ENCODE results near the gene BTK.
A peak's percentile ranks its signal among the peaks of the same experiment; 100 is the strongest.

The BTK gene

GRCh38 chrX:101393530-101394305, 7.7 kb upstream of the BTK start:
- no peak for DNase-seq (ENCODE audit: low spot score)

- no peak for DNase-seq (ENCODE audit: low spot score)
These were observed 5.8 kb upstream of the BTK start for GRCh38 chrX:101391831-101392230.

- DNase-seq (ENCODE audit: low spot score) = peak; percentile 78
These were observed 4.9 kb upstream of the BTK start, which contains the start of gene RPL36A for GRCh38 chrX:101390664-101391525. Gene RPL36A (plus strand): TSS chrX:101391011. CDS start chrX:101391044, 33 bp downstream.

GRCh38 chrX:101388604-101389003, 2.6 kb upstream of the BTK start:
- DNase-seq (ENCODE audit: low spot score) = no peak

GRCh38 chrX:101386542-101386885, 523 bp upstream of the BTK start:
- DNase-seq (ENCODE audit: low spot score) = no peak

GRCh38 chrX:101385026-101385684, 836 bp downstream of the BTK start:
- no peak for DNase-seq (ENCODE audit: low spot score)

GRCh38 chrX:101383679-101384205, 2.2 kb downstream of the BTK start:
- no peak for DNase-seq (ENCODE audit: low spot score)

- DNase-seq (ENCODE audit: low spot score) = no peak
These were observed 8.4 kb downstream of the BTK start for GRCh38 chrX:101377547-101377946.

- no peak for DNase-seq (ENCODE audit: low spot score)
These were observed 15.0 kb downstream of the BTK start for GRCh38 chrX:101370888-101371504.

GRCh38 chrX:101369687-101370086, 16.3 kb downstream of the BTK start:
- DNase-seq (ENCODE audit: low spot score) = no peak

GRCh38 chrX:101368800-101369199, 17.2 kb downstream of the BTK start:
- no peak for DNase-seq (ENCODE audit: low spot score)

- DNase-seq (ENCODE audit: low spot score) = no peak
These were observed 20.6 kb downstream of the BTK start for GRCh38 chrX:101365301-101365795.

GRCh38 chrX:101362757-101363156, 23.2 kb downstream of the BTK start:
- DNase-seq (ENCODE audit: low spot score) = no peak

GRCh38 chrX:101362116-101362515, 23.9 kb downstream of the BTK start:
- DNase-seq (ENCODE audit: low spot score) = no peak

- DNase-seq (ENCODE audit: low spot score) = no peak
These were observed 25.6 kb downstream of the BTK start for GRCh38 chrX:101360390-101360789.

- DNase-seq (ENCODE audit: low spot score) = no peak
These were observed 26.0 kb downstream of the BTK start for GRCh38 chrX:101359966-101360365.

GRCh38 chrX:101357166-101357795, 28.7 kb downstream of the BTK start:
- no peak for DNase-seq (ENCODE audit: low spot score)

GRCh38 chrX:101349193-101349562, 36.8 kb downstream of the BTK start:
- no peak for DNase-seq (ENCODE audit: low spot score)

GRCh38 chrX:101348452-101349192, 37.4 kb downstream of the BTK start, which contains the start of gene TIMM8A:
Gene TIMM8A (minus strand): TSS chrX:101348742. CDS start chrX:101348664, 78 bp downstream.
- peak; percentile 69 for DNase-seq (ENCODE audit: low spot score)

GRCh38 chrX:101347859-101348451, 38.0 kb downstream of the BTK start:
- no peak for DNase-seq (ENCODE audit: low spot score)

Data from CD4-positive, alpha-beta T cell treated with Interleukin-6 at 100 ng/mL for 8 hours (primary cell).